Vagina (tissue), 2 donors: ENCODE results near the gene APOC4.

ENCODE experiments used
- POLR2A ChIP-seq, 2 donors: fragments of 450-650 bp; IDR thresholded peaks; one replicate each; pipeline ENCODE4 v1.6.1; 2017; ENCODE audit warnings: antibody characterized with exemption in 2 of 2, mild to moderate bottlenecking in 2 of 2, moderate library complexity in 2 of 2
- POLR2AphosphoS5 ChIP-seq, 2 donors: sonication (generic); formaldehyde crosslinking; IDR thresholded peaks; one replicate each; pipeline ENCODE4 v1.9.0; 2017; ENCODE audit warnings: antibody characterized with exemption in 2 of 2, mild to moderate bottlenecking in 2 of 2, low read depth in 1 of 2; ENCODE audit not compliant: insufficient read depth in 1 of 2

DNA sequence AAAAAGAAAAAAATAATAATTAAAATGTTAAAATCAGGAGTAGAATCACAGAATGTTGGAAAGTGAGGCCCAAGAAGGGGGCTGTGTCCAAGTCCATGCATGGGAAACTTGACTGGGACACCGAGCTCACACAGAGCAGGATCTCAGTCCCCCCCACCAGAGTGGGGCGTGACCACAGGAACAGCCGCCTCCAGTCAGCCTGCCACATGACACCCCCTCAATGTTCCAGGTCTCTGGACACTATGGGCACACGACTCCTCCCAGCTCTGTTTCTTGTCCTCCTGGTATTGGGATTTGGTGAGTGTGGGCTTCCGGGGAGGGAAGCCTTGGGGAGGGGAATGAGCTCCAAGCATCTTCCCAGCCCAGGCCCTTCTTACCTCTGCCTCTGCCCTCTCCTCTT, 6.2 kb downstream of the APOC4 start:
- no peak for TF ChIP-seq POLR2A (IDR thresholded peaks at IDR 0.05)
- TF ChIP-seq POLR2AphosphoS5 (IDR thresholded peaks at IDR 0.05; ENCODE audit: insufficient read depth in 1 of 2, low read depth in 1 of 2), result no peak
